ENCODE measurements around the gene MPHOSPH9.

Gene MPHOSPH9

GRCh38 chr12:123200414-123200813 is 32.5 kb downstream of the MPHOSPH9 start:
- H3K9me3 ChIP-seq (ENCODE audit: insufficient read depth, low read length) = no peaks in the 10 kb centered on the region
- no peaks in the 10 kb centered on the region for H3K4me1 ChIP-seq (ENCODE audit: insufficient read depth, insufficient read length)
- peaks cover 59% of the 10 kb centered on the region for H3K36me3 ChIP-seq (ENCODE audit: insufficient read depth, insufficient read length, low read length)
- TF ChIP-seq SUZ12 (IDR thresholded peaks at IDR 0.05; ENCODE audit: extremely low read depth, insufficient read depth, insufficient read length) = no peak
- no peak for TF ChIP-seq ZNF274 (IDR thresholded peaks at IDR 0.05; ENCODE audit: low read depth, low read length)
- no peak for TF ChIP-seq YY1 (IDR thresholded peaks at IDR 0.05; ENCODE audit: insufficient read depth, insufficient read length)
- H3K4me3 ChIP-seq (ENCODE audit: insufficient read length, low read depth) = no peak overlapping the region
- H3K27me3 ChIP-seq (ENCODE audit: insufficient read depth, insufficient read length) = no peaks in the 10 kb centered on the region
- no peak overlapping the region for H3K9ac ChIP-seq (ENCODE audit: insufficient read length, low read depth)
- DNase-seq (ENCODE audit: low read depth, low spot score) = no peak

DNA sequence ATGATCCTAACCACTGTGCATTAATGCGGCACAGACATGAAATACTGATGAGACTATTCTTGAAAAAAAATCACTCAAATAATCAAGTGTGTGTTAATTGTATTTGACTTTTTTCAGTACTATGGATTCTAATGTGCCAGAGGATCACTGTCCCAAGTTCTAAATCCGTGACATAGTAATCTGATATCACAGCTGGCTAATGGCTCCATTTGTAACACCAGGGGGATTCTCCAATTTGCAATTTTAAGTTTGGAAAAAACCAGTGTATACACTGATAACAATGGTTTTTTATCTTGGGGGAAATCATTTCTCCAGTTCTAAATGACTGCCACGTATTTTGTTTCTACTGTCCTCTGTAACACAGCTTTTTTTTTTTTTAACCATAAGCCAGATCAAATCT is 33.0 kb downstream of the MPHOSPH9 start:
- no peak overlapping the region for H3K4me3 ChIP-seq (ENCODE audit: insufficient read length, low read depth)
- no peak for TF ChIP-seq SUZ12 (IDR thresholded peaks at IDR 0.05; ENCODE audit: extremely low read depth, insufficient read depth, insufficient read length)
- no peak for TF ChIP-seq YY1 (IDR thresholded peaks at IDR 0.05; ENCODE audit: insufficient read depth, insufficient read length)
- no peak for TF ChIP-seq ZNF274 (IDR thresholded peaks at IDR 0.05; ENCODE audit: low read depth, low read length)
- no peak for DNase-seq (ENCODE audit: low read depth, low spot score)
- H3K4me1 ChIP-seq (ENCODE audit: insufficient read depth, insufficient read length) = no peaks in the 10 kb centered on the region
- H3K9me3 ChIP-seq (ENCODE audit: insufficient read depth, low read length) = no peaks in the 10 kb centered on the region
- H3K27me3 ChIP-seq (ENCODE audit: insufficient read depth, insufficient read length) = no peaks in the 10 kb centered on the region
- peaks cover 60% of the 10 kb centered on the region for H3K36me3 ChIP-seq (ENCODE audit: insufficient read depth, insufficient read length, low read length)
- H3K9ac ChIP-seq (ENCODE audit: insufficient read length, low read depth) = no peak overlapping the region

GRCh38 chr12:123187637-123188036 is 45.3 kb downstream of the MPHOSPH9 start:
- DNase-seq (ENCODE audit: low read depth, low spot score) = no peak
- Histone ChIP-seq H3K4me1 (ENCODE audit: insufficient read depth, insufficient read length) (no peaks in the 10 kb centered on the region), H3K27me3 (ENCODE audit: insufficient read depth, insufficient read length) (no peaks in the 10 kb centered on the region), H3K9ac (ENCODE audit: insufficient read length, low read depth) (no peak overlapping the region), H3K4me3 (ENCODE audit: insufficient read length, low read depth) (no peak overlapping the region), H3K36me3 (ENCODE audit: insufficient read depth, insufficient read length, low read length) (peaks cover 50% of the 10 kb centered on the region), H3K9me3 (ENCODE audit: insufficient read depth, low read length) (no peaks in the 10 kb centered on the region)
- TF ChIP-seq SUZ12 (IDR thresholded peaks at IDR 0.05; ENCODE audit: extremely low read depth, insufficient read depth, insufficient read length) = no peak
- TF ChIP-seq YY1 (IDR thresholded peaks at IDR 0.05; ENCODE audit: insufficient read depth, insufficient read length) = no peak
- no peak for TF ChIP-seq ZNF274 (IDR thresholded peaks at IDR 0.05; ENCODE audit: low read depth, low read length)

GRCh38 chr12:123180171-123180570 is 52.8 kb downstream of the MPHOSPH9 start:
- H3K36me3 ChIP-seq (ENCODE audit: insufficient read depth, insufficient read length, low read length) = peaks cover 57% of the 10 kb centered on the region
- no peaks in the 10 kb centered on the region for H3K9me3 ChIP-seq (ENCODE audit: insufficient read depth, low read length)
- no peaks in the 10 kb centered on the region for H3K27me3 ChIP-seq (ENCODE audit: insufficient read depth, insufficient read length)
- no peaks in the 10 kb centered on the region for H3K4me1 ChIP-seq (ENCODE audit: insufficient read depth, insufficient read length)
- no peak overlapping the region for H3K9ac ChIP-seq (ENCODE audit: insufficient read length, low read depth)
- TF ChIP-seq ZNF274 (IDR thresholded peaks at IDR 0.05; ENCODE audit: low read depth, low read length) (no peak), SUZ12 (IDR thresholded peaks at IDR 0.05; ENCODE audit: extremely low read depth, insufficient read depth, insufficient read length) (no peak), YY1 (IDR thresholded peaks at IDR 0.05; ENCODE audit: insufficient read depth, insufficient read length) (no peak)
- DNase-seq (ENCODE audit: low read depth, low spot score) = no peak
- no peak overlapping the region for H3K4me3 ChIP-seq (ENCODE audit: insufficient read length, low read depth)

- Histone ChIP-seq H3K9ac (ENCODE audit: insufficient read length, low read depth) (no peak overlapping the region), H3K4me3 (ENCODE audit: insufficient read length, low read depth) (no peak overlapping the region), H3K4me1 (ENCODE audit: insufficient read depth, insufficient read length) (peaks cover 5% of the 10 kb centered on the region), H3K9me3 (ENCODE audit: insufficient read depth, low read length) (no peaks in the 10 kb centered on the region), H3K27me3 (ENCODE audit: insufficient read depth, insufficient read length) (no peaks in the 10 kb centered on the region), H3K36me3 (ENCODE audit: insufficient read depth, insufficient read length, low read length) (peaks cover 39% of the 10 kb centered on the region)
- TF ChIP-seq YY1 (IDR thresholded peaks at IDR 0.05; ENCODE audit: insufficient read depth, insufficient read length) (no peak), ZNF274 (IDR thresholded peaks at IDR 0.05; ENCODE audit: low read depth, low read length) (no peak), SUZ12 (IDR thresholded peaks at IDR 0.05; ENCODE audit: extremely low read depth, insufficient read depth, insufficient read length) (no peak)
- DNase-seq (ENCODE audit: low read depth, low spot score) = no peak
Observed at GRCh38 chr12:123171967-123172366, 61.0 kb downstream of the MPHOSPH9 start.

DNA sequence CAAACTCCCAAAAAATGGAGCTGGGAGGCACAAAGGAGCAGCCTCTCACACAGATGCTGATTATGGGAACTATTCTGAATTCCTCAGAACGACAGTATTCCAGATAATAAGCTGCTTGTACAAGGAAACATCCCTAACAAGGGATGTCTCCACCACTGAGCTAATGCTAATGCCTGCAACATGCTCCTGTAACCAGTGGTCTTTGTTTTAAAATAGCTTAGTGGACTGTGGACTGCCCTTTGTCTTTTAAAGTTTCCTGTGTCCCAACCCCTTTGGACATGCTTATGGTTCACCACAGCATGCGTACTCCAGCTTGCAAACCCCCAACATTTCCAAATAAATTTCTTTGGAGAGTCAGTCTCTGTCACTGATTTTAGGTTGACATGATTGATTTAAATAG is 65.6 kb downstream of the MPHOSPH9 start:
- Histone ChIP-seq H3K36me3 (ENCODE audit: insufficient read depth, insufficient read length, low read length) (peaks cover 42% of the 10 kb centered on the region), H3K4me3 (ENCODE audit: insufficient read length, low read depth) (no peak overlapping the region), H3K4me1 (ENCODE audit: insufficient read depth, insufficient read length) (peaks cover 7% of the 10 kb centered on the region), H3K9me3 (ENCODE audit: insufficient read depth, low read length) (no peaks in the 10 kb centered on the region), H3K9ac (ENCODE audit: insufficient read length, low read depth) (no peak overlapping the region), H3K27me3 (ENCODE audit: insufficient read depth, insufficient read length) (no peaks in the 10 kb centered on the region)
- no peak for TF ChIP-seq YY1 (IDR thresholded peaks at IDR 0.05; ENCODE audit: insufficient read depth, insufficient read length)
- no peak for TF ChIP-seq SUZ12 (IDR thresholded peaks at IDR 0.05; ENCODE audit: extremely low read depth, insufficient read depth, insufficient read length)
- TF ChIP-seq ZNF274 (IDR thresholded peaks at IDR 0.05; ENCODE audit: low read depth, low read length) = no peak
- DNase-seq (ENCODE audit: low read depth, low spot score) = no peak

- no peak overlapping the region for H3K4me3 ChIP-seq (ENCODE audit: insufficient read length, low read depth)
- no peaks in the 10 kb centered on the region for H3K27me3 ChIP-seq (ENCODE audit: insufficient read depth, insufficient read length)
- TF ChIP-seq ZNF274 (IDR thresholded peaks at IDR 0.05; ENCODE audit: low read depth, low read length) = no peak
- no peak for TF ChIP-seq YY1 (IDR thresholded peaks at IDR 0.05; ENCODE audit: insufficient read depth, insufficient read length)
- TF ChIP-seq SUZ12 (IDR thresholded peaks at IDR 0.05; ENCODE audit: extremely low read depth, insufficient read depth, insufficient read length) = no peak
- H3K4me1 ChIP-seq (ENCODE audit: insufficient read depth, insufficient read length) = peaks cover 7% of the 10 kb centered on the region
- no peak for DNase-seq (ENCODE audit: low read depth, low spot score)
- H3K9me3 ChIP-seq (ENCODE audit: insufficient read depth, low read length) = no peaks in the 10 kb centered on the region
- H3K9ac ChIP-seq (ENCODE audit: insufficient read length, low read depth) = no peak overlapping the region
- peaks cover 49% of the 10 kb centered on the region for H3K36me3 ChIP-seq (ENCODE audit: insufficient read depth, insufficient read length, low read length)
Observed at GRCh38 chr12:123165537-123165936, 67.4 kb downstream of the MPHOSPH9 start.
